Panc1 (cell line): Measurements from ENCODE around the gene UNC5B. TPM values are rescaled to one million over a fixed set of nuclear protein-coding genes. Genes with fewer than 3 reads are reported as not detected.

ENCODE experiments used
- ATAC-seq: fragments of 200-7000 bp; cut with Tn5 transposase; 2 replicates; pipeline ENCODE4 v1.9.1; 2020; ENCODE audit warnings: mild to moderate bottlenecking, moderate library complexity
- BruUV-seq: library from RNA; stranded (reverse); fragments of 400-500 nt; replicated peaks from 2 replicates; lab custom pipeline; 2021; lab: Mats Ljungman, UMichigan
- CTCF ChIA-PET: fragments of 300-600 bp; sonication (Branson Sonifier 250); formaldehyde crosslinking; loops from one replicate; lab custom pipeline; 2022; ENCODE audit warnings: antibody characterized with exemption; lab: Charles Lee
- POLR2A ChIA-PET: fragments of 300-600 bp; sonication (Branson Sonifier 250); formaldehyde crosslinking; loops from one replicate; lab custom pipeline; 2022; ENCODE audit warnings: antibody characterized with exemption; lab: Charles Lee
- DNase-seq: peaks from one replicate; pipeline ENCODE4 v3.0.0-alpha.2; 2010; ENCODE audit warnings: low read depth, low spot score
- H3K27ac ChIP-seq: 2 replicates; pipeline ENCODE4 v1.5.1; 2011; ENCODE audit warnings: mild to moderate bottlenecking, low read length, inconsistent platforms
- H3K27me3 ChIP-seq: fragments of 200-500 bp; sonication (Bioruptor generic); 2 replicates; pipeline ENCODE4 v1.6.0; 2014; ENCODE audit warnings: low read length, inconsistent platforms; ENCODE audit not compliant: control insufficient read depth, insufficient read depth
- H3K36me3 ChIP-seq: fragments of 200-500 bp; sonication (Bioruptor generic); 2 replicates; pipeline ENCODE4 v1.5.1; 2014; ENCODE audit warnings: inconsistent platforms, mild to moderate bottlenecking, low read length, moderate library complexity; ENCODE audit not compliant: control insufficient read depth, insufficient read depth
- H3K4me1 ChIP-seq: 2 replicates; pipeline ENCODE4 v1.5.1; 2011; ENCODE audit warnings: inconsistent platforms, mild to moderate bottlenecking, low read length, moderate library complexity; ENCODE audit not compliant: control insufficient read depth, insufficient read depth
- H3K4me3 ChIP-seq, 2 experiments: 2 replicates each; pipeline ENCODE4 v1.5.1; 2011 to 2012; ENCODE audit warnings: low read depth in 2 of 2, low read length in 2 of 2, mild to moderate bottlenecking in 2 of 2, inconsistent platforms in 1 of 2, moderate library complexity in 1 of 2
- H3K9me3 ChIP-seq: fragments of 200-500 bp; sonication (Bioruptor generic); 2 replicates; pipeline ENCODE4 v1.5.1; 2014; ENCODE audit warnings: low read depth, mild to moderate bottlenecking, inconsistent platforms, low read length, moderate library complexity; ENCODE audit not compliant: control insufficient read depth, insufficient read depth
- CTCF ChIP-seq: fragments of 450-650 bp; IDR thresholded peaks from 2 replicates; pipeline ENCODE4 v1.5.1; 2017; ENCODE audit warnings: mild to moderate bottlenecking
- POLR2AphosphoS5 ChIP-seq: IDR thresholded peaks from 2 replicates; pipeline ENCODE4 v1.6.1; 2012; ENCODE audit warnings: mild to moderate bottlenecking, low read depth, low read length, moderate library complexity
- REST ChIP-seq, 2 experiments: IDR thresholded peaks; 2 replicates each; pipeline ENCODE4 v1.6.1; 2011 to 2012; ENCODE audit warnings: low read depth in 2 of 2, control low read depth in 1 of 2, low read length in 1 of 2, mild to moderate bottlenecking in 1 of 2, moderate library complexity in 1 of 2; ENCODE audit not compliant: insufficient read depth in 1 of 2
- SIN3A ChIP-seq: IDR thresholded peaks from 2 replicates; pipeline ENCODE4 v1.6.1; 2012; ENCODE audit warnings: low read depth, mild to moderate bottlenecking, low read length, moderate library complexity, borderline replicate concordance; ENCODE audit not compliant: insufficient read depth
- TCF7L2 ChIP-seq: IDR thresholded peaks from 2 replicates; pipeline ENCODE4 v1.6.1; 2011; ENCODE audit warnings: mild to moderate bottlenecking, low read depth, low read length, inconsistent platforms
- in situ Hi-C: cut with HindIII; loops from 2 replicates; pipeline ENCODE4 v1.10.0; 2016; ENCODE audit warnings: low sequenced_read_pairs, low pct_unique_long_range_greater_than_20kb
- intact Hi-C: fragments of 100-400 bp; cut with micrococcal nuclease; formaldehyde crosslinking; loops from one replicate; pipeline ENCODE4 v1.10.0; 2022; ENCODE audit not compliant: unreplicated experiment
- total RNA-seq: library from RNA; stranded (reverse); gene quantifications from one replicate; pipeline ENCODE4 v1.2.1, GENCODE V29; 2021; ENCODE audit not compliant: unreplicated experiment

The UNC5B gene
- total RNA-seq, 1 experiment from 2014 or later = 1.1 TPM

DNA sequence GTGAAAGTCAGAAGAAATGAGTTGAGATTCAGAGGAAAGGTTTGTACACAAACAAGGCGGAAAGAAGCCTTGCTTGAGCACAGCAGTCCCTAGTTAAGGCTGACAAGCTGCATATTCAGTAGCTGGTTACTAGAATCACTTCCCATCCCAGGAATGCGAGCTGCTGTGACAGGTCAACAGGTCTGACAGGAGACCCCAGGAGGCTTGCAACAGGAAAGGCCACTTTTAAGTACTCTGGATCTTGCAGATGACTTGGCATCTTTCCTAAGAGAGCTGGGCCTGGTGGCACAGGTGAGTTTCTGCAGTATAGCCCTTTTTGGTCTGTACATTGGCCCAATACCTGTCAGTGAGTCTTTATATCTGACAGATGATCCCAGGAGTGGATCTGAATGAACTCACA lies 35.7 kb upstream of the UNC5B start:
- BruUV-seq = no TSS peak
- no peaks in the 10 kb centered on the region for H3K9me3 ChIP-seq
- H3K27ac ChIP-seq = no peak overlapping the region
- TF ChIP-seq TCF7L2 (no peak), SIN3A (no peak), POLR2AphosphoS5 (no peak), CTCF (no peak), REST (IDR thresholded peaks at IDR 0.05; ENCODE audit: insufficient read depth in 1 of 2, low read depth in 2 of 2, low read length in 1 of 2) (no peak)
- in situ Hi-C loops (no loop called here), intact Hi-C loops (no loop called here)
- CTCF ChIA-PET = interaction anchor here (0.6 kb wide), 1 partner anchor 760 kb away, joined by 3 read pairs; no protein-coding TSS in a partner anchor
- H3K4me3 ChIP-seq = no peak overlapping the region
- ATAC-seq = no peak
- no peaks in the 10 kb centered on the region for H3K4me1 ChIP-seq
- POLR2A ChIA-PET = no interaction called here
- DNase-seq = no peak
- H3K27me3 ChIP-seq = peaks cover 27% of the 10 kb centered on the region
- no peaks in the 10 kb centered on the region for H3K36me3 ChIP-seq

GRCh38 chr10:71177651-71178199 lies 34.6 kb upstream of the UNC5B start:
- Histone ChIP-seq H3K4me1 (no peaks in the 10 kb centered on the region), H3K4me3 (no peak overlapping the region), H3K9me3 (no peaks in the 10 kb centered on the region), H3K27me3 (peaks cover 24% of the 10 kb centered on the region), H3K27ac (no peak overlapping the region), H3K36me3 (no peaks in the 10 kb centered on the region)
- no TSS peak for BruUV-seq
- intact Hi-C loops (no loop called here), in situ Hi-C loops (no loop called here)
- ChIA-PET CTCF (no interaction called here), POLR2A (no interaction called here)
- DNase-seq (no peak), ATAC-seq (no peak)
- no peak for TF ChIP-seq POLR2AphosphoS5
- no peak for TF ChIP-seq SIN3A
- no peak for TF ChIP-seq TCF7L2
- TF ChIP-seq CTCF = no peak
- no peak for TF ChIP-seq REST (IDR thresholded peaks at IDR 0.05; ENCODE audit: insufficient read depth in 1 of 2, low read depth in 2 of 2, low read length in 1 of 2)
